ENCODE data around the gene BRD1.
"Not testable (repeated sequence)": the region's sequence is repeated elsewhere in the genome, so short reads cannot be mapped to it uniquely, and the experiment has no call there.

The BRD1 gene

DNA sequence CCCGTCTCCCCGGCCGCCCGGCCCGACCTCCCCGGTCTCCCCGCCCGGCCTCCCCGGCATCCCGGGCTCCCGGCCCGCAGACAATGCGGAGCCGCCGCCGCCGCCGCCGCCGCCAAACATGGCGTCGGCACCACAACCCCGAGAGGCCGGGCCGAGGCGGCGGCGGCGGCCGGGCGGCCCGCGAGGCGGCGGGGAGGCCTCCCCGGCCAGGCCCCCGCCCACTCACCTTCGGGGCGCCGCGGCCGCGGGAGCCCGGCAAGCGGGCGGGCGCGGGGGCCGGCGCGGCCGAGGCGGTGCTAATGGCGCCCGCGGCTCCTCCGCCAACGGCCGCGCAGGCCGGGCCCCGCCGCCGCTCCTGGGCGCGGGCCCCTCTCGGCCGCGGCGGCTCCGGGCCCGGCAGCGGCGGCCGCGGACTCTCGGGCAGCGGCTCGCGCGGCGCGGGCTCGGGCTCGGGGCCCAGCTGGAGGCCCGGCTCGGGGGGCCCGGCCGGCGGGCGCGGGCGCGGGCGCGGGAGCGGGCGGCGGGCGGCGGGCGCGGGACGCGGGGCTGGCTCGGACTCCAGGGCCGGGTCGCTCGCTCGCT, 311 bp downstream of the BRD1 start:
- in situ Hi-C loops (cut with HindIII; ENCODE audit: low sequenced_read_pairs): no loop called here

DNA sequence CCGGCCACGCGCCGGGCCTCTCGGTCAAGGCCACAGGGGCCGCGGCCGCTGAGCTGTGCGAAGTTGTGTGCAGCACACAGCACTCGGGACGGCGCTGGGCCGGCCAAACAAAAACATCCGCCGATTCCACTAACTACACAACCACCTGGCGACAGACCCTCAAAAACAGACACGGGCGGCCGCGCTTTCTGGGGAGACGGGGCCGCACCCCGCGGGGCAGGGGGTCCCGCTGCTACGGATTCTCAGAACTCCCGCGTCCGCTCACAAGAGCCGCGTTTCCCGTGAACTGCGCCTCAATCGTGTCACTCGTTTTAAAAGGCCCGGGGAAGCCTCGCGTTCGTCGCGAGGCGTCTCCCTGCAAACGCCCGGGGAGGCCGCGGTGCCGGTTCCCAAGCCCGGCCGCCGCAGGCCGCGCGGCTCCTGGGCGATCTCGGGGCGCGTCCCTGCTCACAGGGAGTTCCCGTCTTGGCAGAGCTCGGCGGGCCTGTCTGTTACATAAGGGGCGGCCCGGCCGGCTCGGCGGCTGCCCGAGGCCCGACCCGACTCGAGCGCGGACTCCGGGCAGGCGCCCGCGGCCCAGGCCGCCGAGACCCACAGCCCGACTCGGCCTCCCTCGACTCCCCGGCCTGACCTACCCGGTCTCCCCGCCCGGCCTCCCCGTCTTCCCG, 936 bp downstream of the BRD1 start:
- in situ Hi-C loops (cut with HindIII; ENCODE audit: low sequenced_read_pairs): no loop called here

DNA sequence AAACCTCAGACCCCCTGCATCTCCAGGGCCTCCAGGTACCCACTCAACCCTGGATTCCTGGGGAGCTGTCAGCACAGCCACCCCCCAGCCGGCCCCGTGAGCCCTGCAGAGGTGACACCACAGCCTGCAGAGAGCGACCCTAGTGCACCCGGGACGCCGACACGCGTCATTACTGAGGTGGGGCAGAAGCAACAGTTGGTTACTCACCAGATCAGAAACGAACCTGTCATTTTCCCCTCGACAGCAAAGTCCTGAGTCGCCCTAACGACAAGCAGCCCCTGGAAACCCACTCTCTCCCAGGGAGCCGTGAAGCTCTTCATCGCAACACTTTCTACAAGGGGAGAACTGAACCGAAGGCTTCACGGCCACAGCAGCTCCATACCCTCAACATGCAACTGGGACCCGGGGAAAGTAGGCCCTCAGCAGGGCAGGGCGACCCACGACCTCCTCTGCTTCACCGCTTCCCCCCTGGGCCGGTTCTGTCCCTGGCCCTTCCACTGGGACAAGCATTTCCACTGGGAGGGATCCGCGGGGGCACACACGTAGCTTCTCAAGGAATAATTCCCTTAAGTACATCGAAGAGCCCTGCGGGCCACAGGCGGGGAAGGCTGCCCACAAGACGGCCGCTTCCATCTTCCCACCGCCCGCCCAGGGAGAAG, 1.6 kb downstream of the BRD1 start:
- in situ Hi-C loops (cut with HindIII; ENCODE audit: low sequenced_read_pairs): no loop called here

DNA sequence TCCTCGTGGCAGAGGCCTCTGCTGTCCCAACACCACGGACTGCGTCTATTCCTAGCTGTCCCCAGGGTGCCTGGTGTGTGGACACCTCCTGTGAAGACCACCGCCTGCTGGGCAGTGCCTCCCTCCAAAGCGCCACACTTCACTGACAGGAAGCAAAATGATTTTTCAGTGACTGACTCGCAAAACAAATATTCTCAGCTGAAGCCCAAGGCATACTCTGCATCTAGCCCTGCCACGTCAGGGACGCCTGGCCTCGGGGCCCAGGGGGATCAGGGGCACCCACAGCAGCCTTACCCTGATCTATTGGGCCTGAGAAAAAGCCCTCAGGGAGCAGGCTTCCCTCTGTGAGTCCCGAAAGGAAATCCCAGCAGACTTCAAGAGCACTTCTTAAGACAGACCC, 2.2 kb downstream of the BRD1 start:
- in situ Hi-C loops (cut with HindIII; ENCODE audit: low sequenced_read_pairs): no loop called here

DNA sequence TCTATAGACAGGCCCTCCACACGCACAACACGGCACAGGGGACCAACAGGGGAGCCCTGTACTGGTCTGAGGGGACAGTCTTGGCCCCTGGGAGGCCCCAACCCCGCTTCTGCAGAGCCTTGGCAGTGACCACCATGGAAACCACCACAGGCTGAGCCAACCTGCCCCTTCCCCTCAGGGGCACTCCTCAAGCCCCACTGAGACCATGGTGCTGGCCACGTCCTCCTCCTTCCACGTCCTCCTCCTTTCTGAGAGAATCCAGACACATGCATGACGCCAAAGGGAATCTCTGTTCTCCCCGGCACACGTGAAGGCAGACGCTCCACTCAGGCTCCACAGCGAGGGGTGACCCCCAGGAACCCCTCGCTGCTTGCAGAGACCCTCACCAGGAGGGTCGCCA, 2.7 kb downstream of the BRD1 start:
- in situ Hi-C loops (cut with HindIII; ENCODE audit: low sequenced_read_pairs): no loop called here

DNA sequence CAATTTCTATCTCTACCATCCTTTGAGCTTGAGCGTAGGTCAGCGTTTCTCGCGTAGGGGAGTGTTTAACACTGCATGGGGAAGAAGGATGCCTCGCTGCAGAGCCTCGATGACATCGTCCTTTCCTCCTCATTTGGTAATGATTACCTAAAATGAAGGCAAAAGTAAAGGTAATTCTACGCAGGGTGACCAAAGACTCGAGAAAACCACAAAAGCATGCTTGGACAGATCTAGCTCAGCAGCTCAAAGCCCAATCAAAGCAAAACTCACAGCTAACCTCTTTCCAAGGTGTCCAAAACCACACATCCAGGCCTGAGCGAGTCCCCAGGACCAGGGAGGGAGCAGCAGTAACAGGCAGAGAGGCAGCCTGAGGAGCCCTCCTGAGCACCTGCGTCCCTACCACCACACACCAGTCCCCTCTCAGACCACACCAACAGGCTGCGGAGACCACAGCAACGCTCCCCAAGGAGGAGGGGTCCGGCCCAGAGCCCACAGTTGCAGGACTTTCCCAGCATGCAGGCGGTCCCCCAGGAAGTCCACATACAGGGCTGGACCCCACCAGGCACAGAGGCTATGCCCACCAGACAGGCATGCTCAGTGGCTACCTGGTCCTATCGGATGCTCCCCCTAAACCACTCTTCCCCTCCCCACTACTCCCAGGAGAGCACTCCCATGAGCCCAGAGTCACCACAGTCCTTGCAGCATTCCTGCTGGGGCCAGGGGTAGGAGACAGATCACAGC, 3.3 kb downstream of the BRD1 start:
- in situ Hi-C loops (cut with HindIII; ENCODE audit: low sequenced_read_pairs): no loop called here

DNA sequence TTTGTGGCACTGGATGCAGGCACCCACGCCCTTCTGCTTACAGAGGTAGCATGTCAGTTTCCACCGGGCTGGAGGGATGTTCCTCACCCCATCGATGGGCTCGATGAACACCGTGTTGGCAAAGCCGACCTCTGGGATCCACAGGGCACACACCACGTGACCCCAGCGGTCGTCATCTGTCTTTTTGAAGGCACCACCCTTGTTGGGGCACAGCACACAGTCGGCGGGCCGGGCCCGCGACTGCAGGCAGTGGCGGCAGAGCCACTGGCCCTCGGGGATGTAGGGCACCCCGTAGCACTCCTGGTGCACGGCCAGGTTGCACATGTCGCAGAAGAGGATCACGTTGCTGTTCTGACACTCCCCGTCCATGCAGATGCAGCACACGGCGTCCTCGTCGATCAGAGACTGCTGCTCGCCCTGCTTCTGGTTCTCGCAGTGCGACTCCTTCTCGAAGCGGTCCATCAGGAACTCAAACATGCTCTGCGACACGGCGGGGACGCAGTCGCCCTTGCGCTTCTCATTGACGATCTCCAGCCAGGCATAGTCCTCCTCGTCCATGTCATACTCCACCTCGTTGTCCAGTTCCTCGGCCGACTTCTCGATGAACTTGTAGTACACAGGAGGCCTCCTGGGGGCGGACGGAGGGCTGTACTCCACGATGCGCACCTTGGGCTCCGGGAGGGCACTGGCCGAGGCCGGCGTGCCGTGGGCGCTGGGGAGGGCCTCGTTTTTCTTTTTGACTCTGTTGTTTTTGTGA, 4.2 kb downstream of the BRD1 start:
- in situ Hi-C loops (cut with HindIII; ENCODE audit: low sequenced_read_pairs): no loop called here

DNA sequence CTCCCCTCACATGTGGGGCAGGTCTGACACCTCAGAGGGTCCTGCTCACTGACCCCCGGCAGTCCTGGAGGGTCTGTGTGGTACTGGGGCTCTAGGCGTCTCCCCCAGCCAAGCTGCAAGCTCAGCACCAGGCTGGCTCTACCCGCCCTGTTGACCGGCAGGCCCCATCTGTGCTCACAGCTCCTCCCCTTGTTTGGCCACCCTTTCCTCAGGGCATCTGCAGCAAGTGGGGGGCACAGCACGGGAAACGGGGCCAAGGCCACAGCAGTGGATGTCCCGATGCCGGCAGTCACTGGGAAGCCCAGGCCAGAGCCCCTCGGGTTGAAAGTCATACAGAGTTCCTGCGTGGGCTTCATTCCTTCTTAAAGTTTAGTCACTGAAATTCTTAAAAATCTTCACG, 5.9 kb downstream of the BRD1 start:
- in situ Hi-C loops (cut with HindIII; ENCODE audit: low sequenced_read_pairs): not testable (repeated sequence)

DNA sequence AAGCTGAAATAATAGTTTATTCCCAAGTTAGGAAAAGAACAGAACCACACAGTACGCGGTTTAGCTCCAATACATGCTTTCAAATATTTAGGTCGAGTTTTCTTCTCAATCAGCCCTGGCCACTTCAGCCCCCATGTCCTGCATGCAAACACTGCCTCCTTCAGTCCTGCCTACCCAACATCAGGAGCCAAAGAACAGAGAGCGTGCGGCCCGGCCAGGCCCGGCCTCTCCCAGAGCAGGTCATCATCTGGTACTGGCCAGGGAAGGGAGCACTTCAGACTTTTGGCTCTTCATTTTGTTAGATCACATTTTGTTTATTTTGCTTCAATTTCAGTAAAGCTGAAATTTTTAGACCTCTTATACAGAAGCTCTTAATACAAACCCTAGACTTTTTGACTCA, 6.7 kb downstream of the BRD1 start:
- in situ Hi-C loops (cut with HindIII; ENCODE audit: low sequenced_read_pairs): no loop called here

DNA sequence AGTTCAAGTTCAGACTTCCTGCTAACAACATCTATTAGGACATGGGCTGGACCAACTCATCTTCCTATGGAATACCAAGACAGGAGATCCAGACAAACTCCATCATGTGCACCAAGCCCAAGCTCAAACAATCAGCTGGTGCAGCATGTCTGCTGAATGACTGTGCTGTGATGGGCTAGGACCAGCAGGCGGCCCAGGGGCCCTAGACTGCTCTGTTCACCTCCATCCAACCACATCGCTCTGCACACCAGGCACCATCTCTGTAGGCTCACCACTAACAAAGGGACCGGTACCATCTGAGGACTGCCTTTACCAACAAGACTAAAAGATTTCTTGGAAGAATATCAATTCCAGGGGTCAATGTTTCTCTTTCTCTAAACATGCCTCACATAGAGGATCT, 10.3 kb downstream of the BRD1 start:
- in situ Hi-C loops (cut with HindIII; ENCODE audit: low sequenced_read_pairs): no loop called here

DNA sequence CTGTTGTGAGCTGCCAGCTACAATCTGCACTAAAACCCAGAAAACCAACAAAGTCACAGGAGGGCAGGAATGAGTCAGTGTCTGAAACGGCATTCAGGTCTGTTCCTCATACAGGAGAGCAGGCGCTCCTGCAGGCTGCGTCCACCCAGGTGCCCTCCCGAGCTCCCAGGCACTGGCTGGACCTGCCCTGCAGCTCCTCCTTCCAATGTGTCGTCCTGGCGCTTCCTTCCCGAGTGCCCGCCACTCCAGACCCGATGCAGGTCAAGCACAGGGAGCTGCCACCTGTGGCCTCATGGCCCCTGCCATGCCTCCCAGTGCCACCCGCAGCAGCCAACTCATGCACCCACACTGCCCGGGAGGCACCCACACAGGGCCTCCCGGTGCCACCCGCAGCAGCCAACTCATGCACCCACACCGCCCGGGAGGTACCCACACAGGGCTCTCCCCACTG, 12.0 kb downstream of the BRD1 start:
- in situ Hi-C loops (cut with HindIII; ENCODE audit: low sequenced_read_pairs): no loop called here

DNA sequence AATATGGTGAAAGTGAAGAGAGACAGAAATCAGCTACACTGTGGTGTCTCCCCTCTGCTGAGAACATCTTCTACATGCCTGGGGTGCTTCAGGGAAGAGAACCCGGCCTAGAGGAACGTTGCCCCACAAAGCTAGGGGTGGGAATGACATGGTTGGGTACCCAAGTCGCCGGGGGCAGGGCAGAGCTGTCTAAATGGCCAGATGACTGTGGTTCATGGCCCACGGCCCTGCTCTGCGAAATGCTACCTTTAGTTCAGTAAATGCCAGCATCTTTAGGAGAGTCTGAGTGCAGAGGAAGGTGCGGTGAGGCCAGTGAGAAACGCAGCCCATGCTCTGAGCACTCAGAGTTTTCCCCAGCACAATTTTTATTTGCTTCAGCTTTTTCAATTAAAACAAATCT, 12.8 kb downstream of the BRD1 start:
- in situ Hi-C loops (cut with HindIII; ENCODE audit: low sequenced_read_pairs): no loop called here

DNA sequence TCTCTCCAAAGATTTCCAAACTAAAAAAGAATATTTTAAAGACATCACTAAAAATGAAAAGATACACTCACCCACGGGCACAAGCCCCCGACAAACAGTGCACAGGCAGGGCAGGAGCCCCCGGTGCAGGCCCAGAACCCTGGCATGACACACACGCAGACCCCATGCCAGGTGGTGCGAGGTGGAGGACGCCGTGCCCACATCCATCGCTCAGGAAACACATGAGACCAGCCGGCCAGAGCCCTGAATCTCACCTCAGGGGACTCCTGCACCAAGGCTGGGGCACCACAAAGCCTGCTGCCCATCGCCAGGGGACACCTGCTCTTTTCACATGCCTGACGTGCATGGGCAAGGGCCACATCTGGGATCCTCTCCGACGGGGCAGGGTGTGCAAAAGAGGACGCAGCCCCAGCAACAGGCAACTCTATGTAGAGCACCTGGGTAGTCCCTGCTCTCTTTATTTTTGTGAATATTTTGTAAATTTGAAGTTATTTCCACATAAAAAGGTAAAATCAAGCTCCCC, 13.4 kb downstream of the BRD1 start:
- in situ Hi-C loops (cut with HindIII; ENCODE audit: low sequenced_read_pairs): no loop called here

DNA sequence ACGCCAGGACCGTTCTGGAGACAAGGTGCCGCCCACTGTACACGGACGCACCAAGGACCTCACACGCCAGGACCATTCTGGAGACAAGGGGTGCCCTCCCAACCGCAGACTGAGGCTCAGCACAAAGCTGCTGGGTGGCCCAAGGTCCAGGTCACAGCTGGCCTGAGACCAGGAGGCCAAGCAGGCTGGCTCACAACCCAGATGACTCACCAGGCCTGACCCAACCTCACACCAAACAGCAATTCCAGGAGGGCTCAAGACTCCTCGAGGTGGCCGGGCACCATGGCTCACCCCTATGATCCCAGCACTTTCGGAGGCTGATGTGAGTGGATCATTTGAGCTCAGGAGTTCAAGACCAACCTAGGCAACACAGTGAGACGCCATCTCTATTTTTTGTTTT, 14.8 kb downstream of the BRD1 start:
- in situ Hi-C loops (cut with HindIII; ENCODE audit: low sequenced_read_pairs): no loop called here

DNA sequence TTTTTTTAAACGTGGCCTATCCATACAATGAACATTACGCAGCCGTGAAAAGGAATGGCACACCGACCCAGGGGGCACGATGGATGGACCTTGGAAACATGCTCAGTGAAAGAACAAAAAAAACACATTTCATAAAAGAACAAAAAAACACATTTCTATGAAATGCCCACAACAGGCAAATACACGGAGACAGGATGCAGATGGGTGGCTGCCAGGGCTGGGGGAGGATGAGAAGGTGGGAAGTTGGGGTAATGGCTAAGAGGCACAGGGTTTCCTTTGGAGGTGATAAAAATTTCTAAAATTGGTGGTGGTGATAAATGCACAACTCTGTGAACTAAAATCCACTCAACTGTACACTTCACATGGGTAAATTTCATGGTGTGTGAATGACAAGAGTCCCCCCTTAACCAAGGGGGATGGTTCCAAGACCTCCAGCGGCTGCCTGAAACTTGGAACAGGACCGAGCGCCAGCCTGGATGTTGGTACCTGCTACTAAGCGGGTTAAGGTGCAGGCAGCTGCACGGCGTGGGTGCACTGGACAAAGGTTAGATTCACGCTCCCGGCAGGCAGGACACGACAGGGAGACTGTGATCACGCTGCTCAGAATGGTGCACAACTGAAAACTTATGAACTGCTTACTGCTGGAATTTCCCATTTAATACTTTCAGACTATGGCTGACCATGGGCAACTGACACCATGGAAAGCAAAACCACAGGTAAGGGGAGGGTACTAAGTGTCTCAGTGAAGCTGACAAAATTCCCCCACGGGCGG, 16.5 kb downstream of the BRD1 start:
- in situ Hi-C loops (cut with HindIII; ENCODE audit: low sequenced_read_pairs): no loop called here

DNA sequence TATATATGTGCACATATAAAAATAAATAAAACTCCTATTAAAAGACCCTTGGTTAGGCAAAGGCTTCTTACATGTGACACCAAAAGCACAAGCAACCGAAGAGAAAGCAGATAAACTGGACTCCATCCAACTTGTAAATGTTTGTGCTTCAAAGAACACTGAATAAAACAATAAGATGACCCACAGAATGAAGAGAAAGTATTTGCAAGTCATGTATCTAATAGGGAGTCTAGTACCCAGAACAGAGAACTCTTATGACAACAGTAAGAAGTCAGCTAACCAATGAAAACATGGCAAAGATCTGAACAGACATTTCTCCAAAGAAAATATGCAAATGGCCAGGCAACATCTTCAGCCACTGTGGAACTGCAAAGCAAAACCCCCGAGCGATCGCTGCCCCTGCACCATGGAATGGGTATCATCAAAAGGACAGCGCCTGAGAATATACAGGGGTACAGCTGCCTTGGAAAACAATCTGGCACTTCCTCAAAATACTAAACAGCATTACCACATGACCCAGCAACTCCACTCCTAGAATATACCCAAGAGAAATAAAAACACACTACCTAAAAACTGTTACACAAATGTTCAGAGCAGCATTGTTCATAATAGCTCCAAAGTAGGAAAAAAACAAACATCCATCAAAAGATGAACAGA, 17.2 kb downstream of the BRD1 start:
- in situ Hi-C loops (cut with HindIII; ENCODE audit: low sequenced_read_pairs): no loop called here

DNA sequence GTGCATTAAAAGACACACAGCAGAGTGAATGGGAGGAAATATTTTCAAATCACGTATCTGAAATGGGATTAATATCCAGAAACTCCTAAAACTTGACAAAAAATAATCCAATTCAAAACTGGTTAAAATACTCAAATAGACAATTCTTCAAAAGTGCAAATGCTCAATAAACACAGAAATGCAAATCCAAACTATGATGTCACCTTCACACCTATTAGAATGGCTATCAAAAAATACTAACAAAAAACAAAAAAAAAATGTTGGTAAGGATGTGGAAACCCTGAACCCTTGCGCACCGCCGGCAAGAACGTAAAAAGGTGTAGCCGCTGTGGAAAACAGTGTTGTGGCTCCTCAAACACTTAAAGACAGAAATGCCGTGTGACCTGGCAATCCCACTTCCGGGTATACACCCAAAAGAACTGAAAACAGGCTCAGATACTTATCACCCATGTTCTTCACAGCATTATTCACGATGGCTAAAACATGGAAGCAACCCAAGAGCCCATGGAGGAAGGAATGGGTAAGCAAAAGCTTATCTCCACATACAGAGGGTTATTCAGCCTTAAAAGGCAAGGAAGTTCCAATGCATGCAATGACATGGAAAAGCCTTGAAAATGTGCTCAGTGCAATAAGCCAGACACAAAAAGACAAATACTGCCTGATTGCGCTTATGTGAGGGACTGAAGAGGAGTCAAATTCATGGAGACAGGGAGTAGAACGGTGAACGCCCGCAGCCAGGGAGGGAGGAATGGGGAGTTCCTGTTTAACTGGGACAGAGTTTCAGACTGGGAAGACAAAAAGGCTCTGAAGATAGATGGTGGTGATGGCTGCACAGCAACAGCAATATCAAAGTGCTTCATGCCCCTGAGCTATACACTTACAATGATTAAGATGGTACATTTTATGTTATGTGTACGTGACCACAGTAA, 19.6 kb downstream of the BRD1 start:
- in situ Hi-C loops (cut with HindIII; ENCODE audit: low sequenced_read_pairs): no loop called here

DNA sequence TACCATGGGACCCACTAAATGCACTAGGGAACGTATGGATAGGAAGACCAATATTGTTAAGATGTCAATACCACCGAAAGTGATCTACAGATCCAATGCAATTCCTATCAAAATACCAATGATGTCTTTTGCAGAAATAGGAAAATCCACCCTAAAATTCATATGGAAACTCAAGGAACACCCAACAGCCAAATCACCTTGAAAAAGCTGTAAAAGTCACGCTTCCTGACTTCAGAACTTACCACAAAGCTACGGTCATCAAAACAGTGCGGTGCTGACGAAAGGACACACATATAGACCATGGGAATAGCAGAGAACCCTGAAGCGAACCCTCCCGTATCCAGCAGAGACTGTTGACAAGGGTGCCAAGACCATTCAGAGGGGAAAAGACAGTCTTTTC, 20.5 kb downstream of the BRD1 start:
- in situ Hi-C loops (cut with HindIII; ENCODE audit: low sequenced_read_pairs): no loop called here

Data from endothelial cell of hepatic sinusoid (primary cell).